PC-9 (cell line): ENCODE data around the gene ZNF77.

Source experiments
- EZH2 ChIP-seq: fragments of 200-600 bp; sonication (generic); IDR thresholded peaks from 2 replicates; pipeline ENCODE4 v1.8.0; 2017; ENCODE audit warnings: antibody characterized with exemption, low read depth
- TF ChIP-seq, protein P1 (sequence below): fragments of 200-600 bp; sonication (generic); conservative IDR thresholded peaks from 2 replicates; pipeline ENCODE4 v1.6.1; 2017; ENCODE audit warnings: mixed run types, antibody characterized with exemption, mild to moderate bottlenecking, moderate library complexity

DNA sequence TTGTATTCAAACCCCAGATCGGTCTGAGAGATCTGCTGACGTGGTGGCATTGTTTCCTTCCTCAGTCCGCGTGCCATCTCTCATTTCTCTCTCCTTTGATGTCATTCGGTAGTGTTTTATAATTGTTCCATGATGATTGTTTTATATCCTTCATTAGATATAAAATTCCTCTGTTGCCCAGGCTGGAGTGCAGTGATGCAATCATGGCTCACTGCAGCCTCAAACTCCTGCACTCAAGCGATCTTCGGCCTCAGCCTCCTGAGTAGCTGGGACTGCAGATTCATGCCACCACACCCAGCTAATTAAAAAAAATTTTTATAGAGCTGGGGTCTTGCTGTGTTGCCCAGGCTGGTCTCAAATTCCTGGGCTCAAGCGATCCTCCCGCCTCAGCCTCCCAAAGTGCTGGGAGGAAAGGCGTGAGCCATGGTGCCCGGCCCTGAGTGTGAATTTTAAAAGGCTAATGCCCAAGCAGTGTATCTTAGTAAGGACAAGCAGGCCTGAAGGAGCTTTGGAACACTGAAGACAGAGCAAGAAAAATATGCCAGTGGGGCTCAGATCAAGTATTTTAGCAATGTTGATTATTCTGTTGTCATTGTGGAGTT, 38.8 kb downstream of the ZNF77 start:
- TF ChIP-seq, protein P1, sequence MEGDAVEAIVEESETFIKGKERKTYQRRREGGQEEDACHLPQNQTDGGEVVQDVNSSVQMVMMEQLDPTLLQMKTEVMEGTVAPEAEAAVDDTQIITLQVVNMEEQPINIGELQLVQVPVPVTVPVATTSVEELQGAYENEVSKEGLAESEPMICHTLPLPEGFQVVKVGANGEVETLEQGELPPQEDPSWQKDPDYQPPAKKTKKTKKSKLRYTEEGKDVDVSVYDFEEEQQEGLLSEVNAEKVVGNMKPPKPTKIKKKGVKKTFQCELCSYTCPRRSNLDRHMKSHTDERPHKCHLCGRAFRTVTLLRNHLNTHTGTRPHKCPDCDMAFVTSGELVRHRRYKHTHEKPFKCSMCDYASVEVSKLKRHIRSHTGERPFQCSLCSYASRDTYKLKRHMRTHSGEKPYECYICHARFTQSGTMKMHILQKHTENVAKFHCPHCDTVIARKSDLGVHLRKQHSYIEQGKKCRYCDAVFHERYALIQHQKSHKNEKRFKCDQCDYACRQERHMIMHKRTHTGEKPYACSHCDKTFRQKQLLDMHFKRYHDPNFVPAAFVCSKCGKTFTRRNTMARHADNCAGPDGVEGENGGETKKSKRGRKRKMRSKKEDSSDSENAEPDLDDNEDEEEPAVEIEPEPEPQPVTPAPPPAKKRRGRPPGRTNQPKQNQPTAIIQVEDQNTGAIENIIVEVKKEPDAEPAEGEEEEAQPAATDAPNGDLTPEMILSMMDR, result no peak
- TF ChIP-seq EZH2, result no peak
